Stomach (tissue), 9 donors: Measurements from ENCODE around the gene MCTP1. TPM values are rescaled to one million over a fixed set of nuclear protein-coding genes. Genes with fewer than 3 reads are reported as not detected.

Experiments used
- DNase-seq, 2 donors: peaks; one replicate each; pipeline versions ENCODE4 v3.0.0 to v3.0.0-alpha.2; 2013 to 2019
- H3K27ac ChIP-seq, 5 donors: fragments of 200-600 bp in 4 of 5; sonication (generic) in 4 of 5; one replicate each; pipeline ENCODE4 v1.5.1; 2013 to 2019; ENCODE audit warnings: mild to moderate bottlenecking in 1 of 5, moderate library complexity in 1 of 5
- H3K27me3 ChIP-seq, 3 donors: fragments of 200-600 bp; sonication (generic); one replicate each; pipeline ENCODE4 v1.5.1; 2017 to 2019; ENCODE audit warnings: mixed run types in 1 of 3
- H3K36me3 ChIP-seq, 4 donors: fragments of 200-600 bp; sonication (generic); 1 replicate in 3 of 4; 2 replicates in 1 of 4; pipeline ENCODE4 v1.5.1; 2016 to 2019
- H3K4me1 ChIP-seq, 4 donors: fragments of 200-600 bp; sonication (generic); one replicate each; pipeline ENCODE4 v1.5.1; 2016 to 2019
- H3K4me3 ChIP-seq, 4 donors: fragments of 200-600 bp; sonication (generic) in 3 of 4; one replicate each; pipeline ENCODE4 v1.5.1; 2016 to 2019; ENCODE audit warnings: mild to moderate bottlenecking in 1 of 4
- H3K9me3 ChIP-seq, 4 donors: fragments of 200-600 bp; sonication (generic); one replicate each; pipeline ENCODE4 v1.5.1; 2016 to 2019
- EP300 ChIP-seq: sonication (generic); formaldehyde crosslinking; IDR thresholded peaks from one replicate; pipeline ENCODE4 v1.6.1; 2017; ENCODE audit warnings: antibody characterized with exemption
- POLR2A ChIP-seq, 4 donors: fragments of 450-650 bp; IDR thresholded peaks; one replicate each; pipeline ENCODE4 v1.6.1; 2016; ENCODE audit warnings: antibody characterized with exemption in 4 of 4, control low read depth in 2 of 4, mild to moderate bottlenecking in 1 of 4, moderate library complexity in 1 of 4
- POLR2AphosphoS5 ChIP-seq, 3 donors: sonication (generic); formaldehyde crosslinking; IDR thresholded peaks; one replicate each; pipeline ENCODE4 v1.6.1; 2016; ENCODE audit warnings: antibody characterized with exemption in 3 of 3
- WGBS, 5 donors: extraction: QIAGEN DNeasy Blood & Tissue Kit in 3 of 5; methylation state at CpG; one replicate each; pipeline versions ENCODE4 v1.1.5 to v1.1.7; 2013 to 2018; 5-methylcytosine and 5-hydroxymethylcytosine counted together
- intact Hi-C: fragments of 100-400 bp; cut with DNase I; formaldehyde crosslinking; loops from one replicate; pipeline ENCODE4 v1.15.1; 2023; ENCODE audit warnings: low total_unique reads
- polyA plus RNA-seq, 3 donors: library from polyadenylated mRNA; stranded (reverse); fragments of 200-250 nt; gene quantifications; one replicate each; pipeline ENCODE4 v1.2.3, GENCODE V29; 2013
- total RNA-seq, 5 donors: library from RNA; depleted of rRNA; stranded (reverse); fragments of >200 nt; gene quantifications; one replicate each; pipeline versions ENCODE4 v1.1.0 to v1.2.3, GENCODE V29; 2014 to 2016
- TF ChIP-seq, protein P1 (sequence below), 7 experiments: fragments of 450-650 bp in 4 of 7; fragments of 200-600 bp in 3 of 7; sonication (generic) in 3 of 7; IDR thresholded peaks; one replicate each; pipeline ENCODE4 v1.5.1; 2016 to 2019; ENCODE audit warnings: antibody characterized with exemption in 7 of 7, control low read depth in 2 of 7, mild to moderate bottlenecking in 1 of 7
- donor health status: healthy with polysubstance abuse.
- donor health status: Bipolar disorder and iron deficiency.
- donor health status: healthy.

The MCTP1 gene
- total and polyA plus RNA-seq, 8 donors, result 1.4 to 47.9 (median 11.3) TPM

DNA sequence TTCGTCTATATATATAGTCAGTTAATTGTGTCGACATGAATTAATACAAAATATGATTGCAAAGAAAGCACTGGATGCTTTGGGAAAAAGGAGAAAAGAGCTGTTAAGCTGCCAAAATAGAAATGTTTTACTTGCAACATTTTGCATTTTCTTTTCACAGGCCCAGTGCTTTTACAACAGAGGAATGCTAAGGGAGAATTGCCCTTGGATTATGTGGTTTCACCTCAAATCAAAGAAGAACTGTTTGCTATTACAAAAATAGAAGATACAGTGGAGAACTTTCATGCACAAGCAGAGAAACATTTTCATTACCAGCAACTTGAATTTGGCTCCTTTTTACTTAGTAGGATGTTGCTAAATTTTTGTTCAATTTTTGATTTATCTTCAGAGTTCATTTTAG, 590.2 kb downstream of the MCTP1 start:
- WGBS, 5 donors, result 93 to 100% (median 94%) methylated on average over 2 of the region's 2 CpGs
- intact Hi-C loops, result no loop called here

DNA sequence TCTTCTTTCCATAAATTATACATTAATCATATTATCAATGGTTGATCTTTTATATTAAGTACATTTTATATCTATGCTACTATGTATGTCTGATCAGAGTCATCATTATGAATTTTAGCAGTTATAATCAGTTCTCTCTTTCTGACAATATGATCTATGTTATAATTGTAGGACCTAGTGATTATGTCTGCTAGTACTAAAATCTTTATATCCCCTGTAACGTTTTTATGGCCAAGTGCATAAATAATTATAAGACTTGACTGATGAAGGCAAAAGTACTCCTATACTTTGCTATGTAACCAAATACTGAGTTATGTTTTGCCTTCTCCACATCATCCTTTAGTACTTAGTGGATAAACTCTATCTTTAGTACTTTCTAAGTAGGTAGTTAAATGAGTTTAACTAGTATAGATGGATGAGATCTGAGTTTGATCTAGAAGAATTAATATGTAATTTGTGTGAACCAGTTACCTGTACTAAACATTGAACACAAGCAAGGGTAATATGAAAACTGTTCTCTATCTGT, 591.0 kb downstream of the MCTP1 start:
- no peak overlapping the region for H3K27ac ChIP-seq
- intact Hi-C loops, result no loop called here
- H3K27me3 ChIP-seq, result no peaks in the 10 kb centered on the region
- H3K36me3 ChIP-seq, result peaks cover 0 to 8% (median 7%) of the 10 kb centered on the region in 4 donors
- 57 to 76% (median 60%) methylated on average over 1 of the region's 1 CpG for WGBS, 5 donors
- H3K4me3 ChIP-seq, result no peak overlapping the region
- no peak for TF ChIP-seq POLR2AphosphoS5 (IDR thresholded peaks at IDR 0.05)
- no peak for TF ChIP-seq EP300
- TF ChIP-seq, protein P1, sequence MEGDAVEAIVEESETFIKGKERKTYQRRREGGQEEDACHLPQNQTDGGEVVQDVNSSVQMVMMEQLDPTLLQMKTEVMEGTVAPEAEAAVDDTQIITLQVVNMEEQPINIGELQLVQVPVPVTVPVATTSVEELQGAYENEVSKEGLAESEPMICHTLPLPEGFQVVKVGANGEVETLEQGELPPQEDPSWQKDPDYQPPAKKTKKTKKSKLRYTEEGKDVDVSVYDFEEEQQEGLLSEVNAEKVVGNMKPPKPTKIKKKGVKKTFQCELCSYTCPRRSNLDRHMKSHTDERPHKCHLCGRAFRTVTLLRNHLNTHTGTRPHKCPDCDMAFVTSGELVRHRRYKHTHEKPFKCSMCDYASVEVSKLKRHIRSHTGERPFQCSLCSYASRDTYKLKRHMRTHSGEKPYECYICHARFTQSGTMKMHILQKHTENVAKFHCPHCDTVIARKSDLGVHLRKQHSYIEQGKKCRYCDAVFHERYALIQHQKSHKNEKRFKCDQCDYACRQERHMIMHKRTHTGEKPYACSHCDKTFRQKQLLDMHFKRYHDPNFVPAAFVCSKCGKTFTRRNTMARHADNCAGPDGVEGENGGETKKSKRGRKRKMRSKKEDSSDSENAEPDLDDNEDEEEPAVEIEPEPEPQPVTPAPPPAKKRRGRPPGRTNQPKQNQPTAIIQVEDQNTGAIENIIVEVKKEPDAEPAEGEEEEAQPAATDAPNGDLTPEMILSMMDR (IDR thresholded peaks at IDR 0.05), result no peak
- TF ChIP-seq POLR2A (IDR thresholded peaks at IDR 0.05), result no peak
- H3K4me1 ChIP-seq, result peaks cover 0 to 8% (median 2%) of the 10 kb centered on the region in 4 donors
- H3K9me3 ChIP-seq, result no peaks in the 10 kb centered on the region
- DNase-seq, result no peak

More for the DNA sequence above, 590.2 kb downstream of the MCTP1 start:
- TF ChIP-seq EP300, result no peak
- TF ChIP-seq, protein P1 (IDR thresholded peaks at IDR 0.05), result no peak
- TF ChIP-seq POLR2AphosphoS5 (IDR thresholded peaks at IDR 0.05), result no peak
- no peak for TF ChIP-seq POLR2A (IDR thresholded peaks at IDR 0.05)
- H3K27me3 ChIP-seq, result no peaks in the 10 kb centered on the region
- peaks cover 0 to 8% (median 2%) of the 10 kb centered on the region in 4 donors for H3K4me1 ChIP-seq
- H3K9me3 ChIP-seq, result no peaks in the 10 kb centered on the region
- peaks cover 0 to 8% (median 4%) of the 10 kb centered on the region in 4 donors for H3K36me3 ChIP-seq
- no peak for DNase-seq
- no peak overlapping the region for H3K4me3 ChIP-seq
- H3K27ac ChIP-seq, result no peak overlapping the region

GRCh38 chr5:94693043-94693822, 591.7 kb downstream of the MCTP1 start:
- H3K36me3 ChIP-seq, result peaks cover 0 to 8% (median 7%) of the 10 kb centered on the region in 4 donors
- H3K27me3 ChIP-seq, result no peaks in the 10 kb centered on the region
- intact Hi-C loops, result no loop called here
- no peak overlapping the region for H3K4me3 ChIP-seq
- TF ChIP-seq, protein P1 (IDR thresholded peaks at IDR 0.05), result peak in 4 of 7 experiments; percentile 18 to 33 (median 26)
- TF ChIP-seq EP300, result no peak
- TF ChIP-seq POLR2AphosphoS5 (IDR thresholded peaks at IDR 0.05), result no peak
- H3K27ac ChIP-seq, result no peak overlapping the region
- peaks cover 0 to 8% (median 2%) of the 10 kb centered on the region in 4 donors for H3K4me1 ChIP-seq
- 43 to 53% (median 50%) methylated on average over 5 of the region's 5 CpGs for WGBS, 5 donors
- DNase-seq, result peak in 1 of 2 donors; percentile 76
- no peaks in the 10 kb centered on the region for H3K9me3 ChIP-seq

DNA sequence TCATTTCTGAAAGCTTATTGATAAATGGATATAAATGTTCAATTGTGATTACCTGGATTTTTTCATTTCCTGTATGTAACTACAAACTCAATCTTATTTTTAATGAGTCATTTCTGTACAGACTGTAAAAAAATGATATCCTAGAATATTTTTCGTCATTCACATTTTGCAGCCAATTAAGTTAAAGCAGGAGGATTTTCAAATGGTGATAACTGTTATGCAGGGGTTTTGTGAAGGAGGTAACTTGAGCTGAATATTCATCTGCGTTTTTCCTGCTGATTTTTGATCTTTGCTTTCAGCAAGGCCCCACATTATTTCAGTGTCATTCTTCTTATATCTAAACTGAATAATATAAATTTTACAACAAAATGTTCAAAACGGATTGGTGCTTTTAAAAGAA, 592.3 kb downstream of the MCTP1 start:
- no peak for DNase-seq
- Histone ChIP-seq H3K27me3 (no peaks in the 10 kb centered on the region), H3K27ac (no peak overlapping the region), H3K9me3 (no peaks in the 10 kb centered on the region), H3K4me3 (no peak overlapping the region), H3K4me1 (peaks cover 0 to 8% (median 2%) of the 10 kb centered on the region in 4 donors), H3K36me3 (peaks cover 0 to 9% (median 8%) of the 10 kb centered on the region in 4 donors)
- intact Hi-C loops, result no loop called here
- WGBS, 5 donors, result 81 to 90% (median 86%) methylated on average over 3 of the region's 3 CpGs
- TF ChIP-seq EP300 (no peak), POLR2A (IDR thresholded peaks at IDR 0.05) (no peak)
- TF ChIP-seq, protein P1 (IDR thresholded peaks at IDR 0.05), result no peak
